HG02840 (cell line): ENCODE data around the gene CLSTN2.

Experiments
- ATAC-seq: cut with Tn5 transposase; IDR thresholded peaks from one replicate; pipeline ENCODE4 v1.9.1; 2021; ENCODE audit warnings: mild to moderate bottlenecking, moderate library complexity, moderate number of reproducible peaks; ENCODE audit not compliant: unreplicated experiment, low FRiP score

CLSTN2 gene

GRCh38 chr3:140555666-140556065 is 620.7 kb downstream of the CLSTN2 start:
- no peak for ATAC-seq

GRCh38 chr3:140557476-140557875 is 622.5 kb downstream of the CLSTN2 start:
- no peak for ATAC-seq

GRCh38 chr3:140559546-140559945 is 624.6 kb downstream of the CLSTN2 start:
- ATAC-seq = no peak

- no peak for ATAC-seq
Observed at GRCh38 chr3:140563206-140563760, 628.3 kb downstream of the CLSTN2 start.

- ATAC-seq = no peak
Observed at GRCh38 chr3:140568131-140568530, 633.1 kb downstream of the CLSTN2 start.

- ATAC-seq = no peak
Observed at GRCh38 chr3:140568842-140569520, 634.0 kb downstream of the CLSTN2 start.

GRCh38 chr3:140570602-140571001 is 635.6 kb downstream of the CLSTN2 start:
- no peak for ATAC-seq

GRCh38 chr3:140571836-140572235 is 636.9 kb downstream of the CLSTN2 start:
- ATAC-seq = no peak

- no peak for ATAC-seq
Observed at GRCh38 chr3:140572334-140572733, 637.3 kb downstream of the CLSTN2 start.

- no peak for ATAC-seq
Observed at GRCh38 chr3:140573011-140573410, 638.0 kb downstream of the CLSTN2 start.

GRCh38 chr3:140574375-140574774 is 639.4 kb downstream of the CLSTN2 start:
- no peak for ATAC-seq

- ATAC-seq = no peak
Observed at GRCh38 chr3:140576449-140576848, 641.5 kb downstream of the CLSTN2 start.

GRCh38 chr3:140577911-140578310 is 642.9 kb downstream of the CLSTN2 start:
- no peak for ATAC-seq

GRCh38 chr3:140579260-140579659 is 644.3 kb downstream of the CLSTN2 start:
- ATAC-seq = no peak

GRCh38 chr3:140580746-140581145 is 645.8 kb downstream of the CLSTN2 start:
- ATAC-seq = no peak

- ATAC-seq = no peak
Observed at GRCh38 chr3:140584549-140584948, 649.6 kb downstream of the CLSTN2 start.

- ATAC-seq = no peak
Observed at GRCh38 chr3:140585828-140586227, 650.8 kb downstream of the CLSTN2 start.

GRCh38 chr3:140586311-140586710 is 651.3 kb downstream of the CLSTN2 start:
- no peak for ATAC-seq

GRCh38 chr3:140588558-140588957 is 653.6 kb downstream of the CLSTN2 start:
- ATAC-seq = no peak

GRCh38 chr3:140593766-140594165 is 658.8 kb downstream of the CLSTN2 start:
- no peak for ATAC-seq

GRCh38 chr3:140595295-140595694 is 660.3 kb downstream of the CLSTN2 start:
- no peak for ATAC-seq

GRCh38 chr3:140597364-140597763 is 662.4 kb downstream of the CLSTN2 start:
- ATAC-seq = no peak
